KBM-7 (cell line): ENCODE data around the gene SMC6.

Experiments used
- DNase-seq: peaks from one replicate; pipeline ENCODE4 v3.0.0-alpha.2; 2015
- in situ Hi-C: fragments of 300-500 bp; cut with MboI; formaldehyde crosslinking; loops from 2 replicates; pipeline ENCODE4 v1.14.3; 2020; ENCODE audit warnings: low sequenced_read_pairs, low pct_unique_long_range_greater_than_20kb, mixed read lengths

SMC6 gene

GRCh38 chr2:17753803-17754663, at the start of gene SMC6, which contains the start of gene GEN1:
Gene SMC6, minus strand, starts transcription at chr2:17753810. Its CDS starts 7,864 bp downstream, at chr2:17745946.
Gene GEN1, plus strand, starts transcription at chr2:17754138. Its CDS starts 5,806 bp downstream, at chr2:17759944.
- DNase-seq, result peak; percentile 95
- in situ Hi-C loops, result no loop called here

- in situ Hi-C loops, result no loop called here
- no peak for DNase-seq
Measured at GRCh38 chr2:17800693-17801458, 47.3 kb upstream of the SMC6 start.

- in situ Hi-C loops, result no loop called here
- DNase-seq, result no peak
Measured at GRCh38 chr2:17800219-17800618, 46.6 kb upstream of the SMC6 start.

- in situ Hi-C loops, result no loop called here
- no peak for DNase-seq
Measured at GRCh38 chr2:17799301-17800120, 45.9 kb upstream of the SMC6 start.

GRCh38 chr2:17798338-17798737, 44.7 kb upstream of the SMC6 start:
- DNase-seq, result no peak
- in situ Hi-C loops, result no loop called here

- in situ Hi-C loops, result no loop called here
- no peak for DNase-seq
Measured at GRCh38 chr2:17795309-17795708, 41.7 kb upstream of the SMC6 start.

GRCh38 chr2:17793803-17794354, 40.3 kb upstream of the SMC6 start:
- in situ Hi-C loops, result no loop called here
- DNase-seq, result no peak

- in situ Hi-C loops, result no loop called here
Measured at GRCh38 chr2:17793296-17793695, 39.7 kb upstream of the SMC6 start.

GRCh38 chr2:17792515-17792914, 38.9 kb upstream of the SMC6 start:
- in situ Hi-C loops, result no loop called here
- no peak for DNase-seq

More at GRCh38 chr2:17793296-17793695, 39.7 kb upstream of the SMC6 start:
- DNase-seq, result no peak

- in situ Hi-C loops, result no loop called here
Measured at GRCh38 chr2:17791817-17792130, 38.2 kb upstream of the SMC6 start.

GRCh38 chr2:17791121-17791816, 37.7 kb upstream of the SMC6 start:
- in situ Hi-C loops, result no loop called here
- DNase-seq, result peak; percentile 38

More at GRCh38 chr2:17791817-17792130, 38.2 kb upstream of the SMC6 start:
- no peak for DNase-seq

GRCh38 chr2:17790536-17790935, 36.9 kb upstream of the SMC6 start:
- in situ Hi-C loops, result no loop called here
- DNase-seq, result no peak

GRCh38 chr2:17788773-17789172, 35.2 kb upstream of the SMC6 start:
- in situ Hi-C loops, result no loop called here
- DNase-seq, result no peak

- in situ Hi-C loops, result no loop called here
- no peak for DNase-seq
Measured at GRCh38 chr2:17786727-17787126, 33.1 kb upstream of the SMC6 start.

GRCh38 chr2:17781482-17781881, 27.9 kb upstream of the SMC6 start:
- in situ Hi-C loops, result no loop called here
- no peak for DNase-seq

GRCh38 chr2:17780546-17780945, 26.9 kb upstream of the SMC6 start:
- in situ Hi-C loops, result no loop called here
- no peak for DNase-seq

- no peak for DNase-seq
- in situ Hi-C loops, result no loop called here
Measured at GRCh38 chr2:17772532-17772931, 18.9 kb upstream of the SMC6 start.

- in situ Hi-C loops, result no loop called here
- no peak for DNase-seq
Measured at GRCh38 chr2:17771956-17772355, 18.3 kb upstream of the SMC6 start.

GRCh38 chr2:17768894-17769293, 15.3 kb upstream of the SMC6 start:
- DNase-seq, result no peak
- in situ Hi-C loops, result no loop called here
